ENCODE results near the gene RTN4RL1.

RTN4RL1 gene

GRCh38 chr17:1946021-1946932 lies 78.9 kb downstream of the RTN4RL1 start:
- DNase-seq = no peak

GRCh38 chr17:1945621-1946020 lies 79.5 kb downstream of the RTN4RL1 start:
- DNase-seq = no peak

GRCh38 chr17:1943436-1943831 lies 81.7 kb downstream of the RTN4RL1 start:
- DNase-seq = no peak

- DNase-seq = no peak
Measured at GRCh38 chr17:1942666-1943435, 82.3 kb downstream of the RTN4RL1 start.

GRCh38 chr17:1942066-1942365 lies 83.1 kb downstream of the RTN4RL1 start:
- DNase-seq = no peak

DNA sequence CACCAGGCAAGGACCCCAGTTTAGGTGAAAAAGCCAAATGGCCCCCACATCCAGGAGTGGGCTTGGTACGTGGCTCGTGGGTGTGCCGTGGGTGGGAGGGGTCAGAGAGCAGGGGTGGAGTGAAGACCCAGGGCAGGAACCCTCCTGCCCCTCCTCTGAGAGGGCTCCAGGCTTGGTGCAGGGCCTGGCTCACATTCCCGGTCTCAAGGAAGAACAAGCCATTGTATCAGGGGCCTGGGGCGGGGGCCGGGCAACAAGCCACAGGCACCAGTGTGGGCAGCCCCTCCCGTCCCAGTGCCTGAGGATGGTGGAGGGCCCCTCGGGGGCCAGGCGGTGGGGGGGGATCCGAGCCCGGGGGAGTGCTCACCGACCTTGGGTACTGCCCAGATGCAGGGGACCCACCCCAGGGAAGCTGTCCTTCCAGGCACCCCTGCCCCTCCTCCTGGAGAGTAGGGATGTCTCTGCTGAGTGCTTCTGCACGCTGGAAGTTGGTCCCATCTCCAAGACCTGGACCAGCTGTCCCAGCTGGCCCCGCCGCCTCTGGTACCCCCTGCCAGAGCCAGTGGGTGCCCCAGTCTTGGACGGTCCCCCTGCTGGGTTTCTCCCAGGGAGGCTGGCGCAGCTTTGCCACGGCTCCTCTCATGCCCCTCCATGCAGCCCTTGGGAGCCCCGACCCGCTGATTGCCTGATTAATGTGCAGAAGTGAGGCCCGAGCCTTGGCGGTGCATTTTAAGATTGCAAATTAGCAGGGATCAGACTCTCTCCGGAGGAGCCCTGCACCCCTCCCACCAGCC lies 83.7 kb downstream of the RTN4RL1 start:
- DNase-seq = no peak

DNA sequence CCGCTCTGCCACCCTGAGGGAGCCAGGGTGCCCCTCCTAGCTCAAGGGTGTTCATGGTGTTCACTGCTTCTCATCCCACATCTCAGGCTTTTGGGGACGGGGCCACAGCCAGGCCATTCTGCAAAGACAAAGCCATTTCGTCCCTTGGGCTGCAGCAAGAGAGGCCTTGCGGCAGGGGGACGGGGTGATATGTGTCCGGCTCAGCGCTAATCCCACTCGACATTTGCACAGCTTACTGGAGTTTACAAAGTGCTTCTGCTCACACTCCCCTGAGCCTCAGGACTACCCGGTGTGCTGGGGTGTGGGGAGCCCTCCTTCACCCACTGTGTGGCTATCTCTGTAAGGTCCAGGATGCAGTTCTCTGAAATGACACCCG lies 84.3 kb downstream of the RTN4RL1 start:
- no peak for DNase-seq

DNA sequence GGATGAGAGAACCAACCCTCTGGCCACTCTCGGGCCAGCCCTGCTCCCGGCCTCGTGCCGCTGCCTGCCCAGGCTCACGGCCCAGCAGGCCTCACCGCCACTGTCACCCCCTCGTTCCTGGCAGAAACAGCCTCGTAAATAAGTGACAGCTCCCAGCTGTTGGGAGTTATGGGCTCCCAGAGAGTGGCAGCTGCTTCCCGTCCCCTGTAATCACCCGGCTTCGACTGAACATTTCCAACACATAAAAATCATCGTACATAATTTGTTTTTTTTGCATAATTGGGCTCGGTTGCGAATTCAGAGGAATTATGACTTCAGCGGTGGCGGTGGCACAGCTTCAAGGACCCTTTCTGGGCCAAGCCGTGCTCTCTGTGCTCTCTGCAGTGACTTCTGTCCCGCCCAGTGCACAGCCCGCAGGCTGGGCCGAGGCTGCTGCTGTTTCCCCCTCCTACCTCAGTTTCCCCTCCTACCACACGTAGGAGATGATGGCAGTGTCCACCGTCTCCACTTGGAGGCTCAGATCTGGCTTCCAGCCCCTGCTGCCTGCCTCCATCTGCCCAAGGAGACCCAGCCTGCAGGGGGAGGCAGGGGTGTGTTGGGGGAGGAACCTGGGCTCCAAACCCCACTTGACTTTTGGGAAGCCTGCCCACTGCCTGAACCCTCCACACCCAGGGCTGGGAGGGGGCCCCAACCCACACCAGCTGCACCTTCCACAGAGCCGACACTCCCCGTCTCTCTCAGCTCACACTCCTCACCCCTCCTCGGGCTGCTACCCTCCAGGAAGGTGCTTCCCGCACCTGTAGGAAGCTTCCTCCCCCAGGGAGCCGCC lies 84.9 kb downstream of the RTN4RL1 start:
- no peak for DNase-seq

DNA sequence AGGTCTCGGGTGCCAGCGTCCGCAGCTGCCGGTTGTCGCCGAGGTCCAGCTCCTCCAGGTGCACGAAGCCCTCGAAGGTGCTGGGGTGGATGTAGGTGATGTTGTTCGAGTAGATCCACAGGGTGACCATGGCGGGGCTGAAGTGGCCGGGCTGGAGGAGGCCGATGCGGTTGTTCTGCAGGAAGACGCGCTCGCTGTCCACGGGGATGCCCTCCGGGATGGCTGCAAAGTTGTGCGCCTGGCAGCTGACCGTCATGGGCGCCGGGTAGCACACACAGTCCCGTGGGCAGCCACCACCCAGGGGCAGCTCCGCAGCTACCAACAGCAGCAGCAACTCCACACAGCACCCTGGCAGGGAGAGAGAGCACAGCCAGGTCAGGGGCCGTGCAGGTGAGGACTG lies 87.7 kb downstream of the RTN4RL1 start:
- no peak for DNase-seq

GRCh38 chr17:1936766-1937165 lies 88.4 kb downstream of the RTN4RL1 start:
- DNase-seq = no peak

GRCh38 chr17:1934901-1935300 lies 90.2 kb downstream of the RTN4RL1 start:
- DNase-seq = no peak

GRCh38 chr17:1933875-1934715 lies 91.0 kb downstream of the RTN4RL1 start:
- no peak for DNase-seq

GRCh38 chr17:1931844-1932579 lies 93.1 kb downstream of the RTN4RL1 start:
- peak; percentile 68 for DNase-seq

DNA sequence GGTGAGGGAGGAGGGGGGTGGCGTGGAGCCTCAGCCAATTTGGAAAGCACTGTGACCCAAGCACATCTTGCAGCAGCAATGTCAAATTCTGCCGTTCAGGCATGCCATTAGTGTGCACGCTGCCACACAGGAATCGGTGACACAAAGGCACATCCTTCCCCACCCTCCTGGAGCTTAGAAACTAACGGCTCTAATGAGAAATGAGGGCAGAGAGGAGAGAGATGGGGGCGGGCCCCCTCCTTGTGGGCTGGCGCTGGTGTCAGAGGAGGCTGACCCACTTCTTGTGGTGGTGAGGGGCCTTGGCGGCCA lies 94.8 kb downstream of the RTN4RL1 start:
- DNase-seq = no peak

GRCh38 chr17:1928976-1929375 lies 96.2 kb downstream of the RTN4RL1 start:
- no peak for DNase-seq

DNA sequence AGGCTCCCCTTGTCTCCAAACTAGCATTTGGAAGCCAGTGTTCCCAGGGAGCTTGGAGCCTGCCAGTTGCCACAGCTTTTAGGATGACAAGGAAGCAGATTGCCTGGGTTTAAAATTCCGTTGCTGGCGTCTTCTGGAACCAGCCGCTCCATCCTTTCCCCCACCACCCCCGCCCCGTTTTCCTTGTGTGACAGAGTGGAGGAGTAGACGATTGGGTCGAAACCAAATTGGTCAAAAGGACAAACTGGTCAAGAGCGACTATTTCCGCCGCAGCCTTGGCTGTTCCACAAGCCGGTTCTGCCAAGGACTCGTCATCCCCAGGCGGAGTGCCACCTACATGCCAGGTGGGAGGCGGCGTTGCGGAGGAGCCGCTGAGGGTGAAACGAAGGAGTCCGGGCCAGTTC lies 104.2 kb downstream of the RTN4RL1 start:
- DNase-seq = no peak

- no peak for DNase-seq
Measured at GRCh38 chr17:1919201-1919600, 105.9 kb downstream of the RTN4RL1 start.

DNA sequence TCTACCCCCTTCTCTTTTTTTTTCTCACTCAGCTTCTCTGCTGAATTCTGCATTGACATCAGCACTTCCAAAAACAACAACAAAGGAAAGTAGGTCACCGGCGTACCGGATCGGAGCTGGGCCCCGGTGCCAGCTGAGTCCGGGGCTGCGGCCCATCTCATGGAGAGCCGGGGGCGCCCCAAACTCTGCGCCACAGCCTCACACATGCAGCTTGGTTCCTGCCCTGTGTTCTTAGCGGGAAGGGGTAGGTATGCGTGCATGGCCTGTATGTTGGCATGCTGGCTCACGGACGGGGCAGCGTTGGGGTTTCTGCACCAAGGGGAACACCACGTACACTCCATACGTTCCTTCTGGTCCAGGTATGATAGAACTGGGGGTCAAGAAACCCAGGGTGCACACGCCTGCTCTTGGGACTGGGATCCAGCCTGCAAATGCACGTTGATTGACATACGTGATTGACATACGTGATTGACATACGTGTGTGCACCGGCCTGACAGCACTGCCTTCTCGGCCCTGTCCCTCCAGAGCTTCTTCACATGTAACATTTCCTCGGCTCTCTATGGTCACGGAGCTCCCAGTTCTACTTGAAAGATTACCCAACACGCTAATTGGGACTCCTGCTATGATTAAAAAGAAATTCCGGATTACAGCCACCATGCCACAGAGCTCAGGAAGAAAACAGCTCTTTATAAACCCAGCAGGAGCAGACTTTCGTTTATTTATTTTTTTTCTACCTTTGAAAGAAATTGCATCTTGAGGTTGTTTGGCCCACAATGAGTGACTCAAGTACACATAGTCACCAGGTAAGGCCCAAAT lies 106.6 kb downstream of the RTN4RL1 start:
- no peak for DNase-seq

DNA sequence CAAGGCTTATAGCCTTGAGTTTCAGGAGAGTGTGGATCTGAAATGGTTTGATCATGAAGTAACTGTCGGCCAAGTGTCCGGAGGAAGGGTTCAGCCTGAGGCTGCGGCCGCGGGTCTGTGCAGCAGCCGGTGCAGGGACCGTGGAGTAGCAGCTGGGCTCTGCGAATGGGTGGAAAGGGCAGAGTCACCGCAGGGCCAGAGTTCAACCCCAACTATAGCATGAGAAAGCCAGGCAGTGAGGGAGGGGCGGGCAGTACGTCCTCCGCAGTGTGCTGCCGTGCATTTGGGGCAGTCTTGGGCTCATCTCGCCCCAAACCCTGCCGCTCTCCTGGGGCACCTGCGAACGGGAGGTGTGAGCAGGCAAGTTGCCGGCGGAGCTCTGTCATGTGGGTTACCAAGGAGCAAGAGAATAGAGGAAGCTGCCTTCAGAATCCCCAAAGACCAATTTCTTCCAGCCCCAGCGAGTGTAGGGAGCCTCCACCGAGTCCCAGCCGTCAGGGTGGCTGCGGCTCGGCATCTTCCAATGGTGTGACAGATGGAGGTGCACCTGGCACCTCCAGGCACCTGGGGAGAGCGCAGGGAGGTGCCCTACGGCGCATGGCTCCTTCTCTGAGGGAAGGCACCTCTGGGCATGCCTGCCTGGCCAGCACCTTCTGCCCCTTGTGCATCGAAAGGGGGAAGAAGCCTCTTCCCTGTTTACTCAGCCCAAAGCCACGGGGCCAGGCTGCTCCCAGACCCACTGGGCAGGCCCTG lies 108.0 kb downstream of the RTN4RL1 start:
- DNase-seq = no peak
